ENCODE results near the gene NPW. TPM values are rescaled to one million over a fixed set of nuclear protein-coding genes. Genes with fewer than 3 reads are reported as not detected.
A peak's percentile ranks its signal among the peaks of the same experiment; 100 is the strongest.
"Not testable (repeated sequence)": the region's sequence is repeated elsewhere in the genome, so short reads cannot be mapped to it uniquely, and the experiment has no call there.

The NPW gene
- total and polyA plus RNA-seq, 7 experiments from 2014 or later = 0.53 to 1.7 TPM; not detected in 5

GRCh38 chr16:2031081-2031577 lies 11.5 kb downstream of the NPW start:
- DNase-seq (no peak), ATAC-seq (no peak)
- H3K36me3 Mint-ChIP-seq = no peaks in the 10 kb centered on the region
- peaks cover 0 to 11% (median 5%) of the 10 kb centered on the region in 7 donors for H3K4me1 Mint-ChIP-seq
- peaks cover 0 to 17% (median 0%) of the 10 kb centered on the region in 5 donors for H3K27me3 Mint-ChIP-seq
- Histone ChIP-seq H3K27me3 (ENCODE audit: control insufficient read depth in 2 of 2, insufficient read depth in 2 of 2, low read length in 2 of 2) (no peaks in the 10 kb centered on the region), H3K9me3 (ENCODE audit: control insufficient read depth in 2 of 3, low read length in 3 of 3) (no peaks in the 10 kb centered on the region), H3K27ac (ENCODE audit: low read depth, low read length) (no peak overlapping the region), H3K36me3 (ENCODE audit: control insufficient read depth in 2 of 3, insufficient read depth in 3 of 3, low read length in 3 of 3) (no peaks in the 10 kb centered on the region), H3K4me1 (ENCODE audit: control insufficient read depth in 2 of 2, insufficient read depth in 2 of 2, low read length in 2 of 2) (peaks cover 3 to 4% of the 10 kb centered on the region in 2 donors), H3K4me3 (ENCODE audit: low read length) (no peak overlapping the region)
- intact Hi-C loops (cut with micrococcal nuclease) = no loop called here
- H3K4me3 Mint-ChIP-seq = no peak overlapping the region
- POLR2A ChIA-PET = interaction anchor here (1.4 kb wide), 1 partner anchor 19 kb away, joined by 4 read pairs; no protein-coding TSS in a partner anchor
- no peaks in the 10 kb centered on the region for H3K9me3 Mint-ChIP-seq
- CTCF ChIA-PET = interaction anchor here (0.7 kb wide), 1 partner anchor 49 kb away, joined by 5 read pairs; no protein-coding TSS in a partner anchor
- no peak overlapping the region for H3K27ac Mint-ChIP-seq

GRCh38 chr16:2032285-2033056 lies 12.9 kb downstream of the NPW start:
- Mint-ChIP-seq H3K27me3 (peaks cover 0 to 14% (median 0%) of the 10 kb centered on the region in 5 donors), H3K4me3 (no peak overlapping the region), H3K4me1 (peaks cover 0 to 9% (median 3%) of the 10 kb centered on the region in 7 donors), H3K9me3 (no peaks in the 10 kb centered on the region), H3K27ac (no peak overlapping the region), H3K36me3 (no peaks in the 10 kb centered on the region)
- no peak for DNase-seq
- H3K4me1 ChIP-seq (ENCODE audit: control insufficient read depth in 2 of 2, insufficient read depth in 2 of 2, low read length in 2 of 2) = no peaks in the 10 kb centered on the region
- peak; percentile 27 for ATAC-seq
- H3K27ac ChIP-seq (ENCODE audit: low read depth, low read length) = no peak overlapping the region
- intact Hi-C loops (cut with micrococcal nuclease) = no loop called here
- ChIA-PET POLR2A (interaction anchor here (1.6 kb wide), 1 partner anchor 108 kb away, joined by 4 read pairs; no protein-coding TSS in a partner anchor), CTCF (no interaction called here)
- no peaks in the 10 kb centered on the region for H3K36me3 ChIP-seq (ENCODE audit: control insufficient read depth in 2 of 3, insufficient read depth in 3 of 3, low read length in 3 of 3)
- no peaks in the 10 kb centered on the region for H3K27me3 ChIP-seq (ENCODE audit: control insufficient read depth in 2 of 2, insufficient read depth in 2 of 2, low read length in 2 of 2)
- H3K9me3 ChIP-seq (ENCODE audit: control insufficient read depth in 2 of 3, low read length in 3 of 3) = no peaks in the 10 kb centered on the region
- H3K4me3 ChIP-seq (ENCODE audit: low read length) = no peak overlapping the region

GRCh38 chr16:2033057-2033908 lies 13.7 kb downstream of the NPW start:
- H3K4me3 Mint-ChIP-seq = peak overlapping the region in 1 of 10 donors; percentile 28
- intact Hi-C loops (cut with micrococcal nuclease) = no loop called here
- no peak for DNase-seq
- Histone ChIP-seq H3K9me3 (ENCODE audit: control insufficient read depth in 2 of 3, low read length in 3 of 3) (no peaks in the 10 kb centered on the region), H3K4me3 (ENCODE audit: low read length) (no peak overlapping the region), H3K27ac (ENCODE audit: low read depth, low read length) (no peak overlapping the region), H3K36me3 (ENCODE audit: control insufficient read depth in 2 of 3, insufficient read depth in 3 of 3, low read length in 3 of 3) (no peaks in the 10 kb centered on the region), H3K27me3 (ENCODE audit: control insufficient read depth in 2 of 2, insufficient read depth in 2 of 2, low read length in 2 of 2) (no peaks in the 10 kb centered on the region), H3K4me1 (ENCODE audit: control insufficient read depth in 2 of 2, insufficient read depth in 2 of 2, low read length in 2 of 2) (no peaks in the 10 kb centered on the region)
- peak; percentile 57 for ATAC-seq
- ChIA-PET CTCF (no interaction called here), POLR2A (interaction anchor here (1.6 kb wide), 1 partner anchor 107 kb away, joined by 4 read pairs; no protein-coding TSS in a partner anchor)
- H3K36me3 Mint-ChIP-seq = no peaks in the 10 kb centered on the region
- H3K9me3 Mint-ChIP-seq = peaks cover 0 to 1% (median 0%) of the 10 kb centered on the region in 11 donors
- H3K4me1 Mint-ChIP-seq = peaks cover 0 to 9% (median 0%) of the 10 kb centered on the region in 7 donors
- H3K27ac Mint-ChIP-seq = peak overlapping the region in 1 of 9 donors; percentile 57
- H3K27me3 Mint-ChIP-seq = peaks cover 0 to 6% (median 0%) of the 10 kb centered on the region in 5 donors

- ATAC-seq; CTCF ChIA-PET; H3K4me1 Mint-ChIP-seq; H3K27me3 Mint-ChIP-seq; H3K4me3 ChIP-seq (ENCODE audit: low read length); DNase-seq; H3K36me3 Mint-ChIP-seq; intact Hi-C loops (cut with micrococcal nuclease); POLR2A ChIA-PET; H3K36me3 ChIP-seq (ENCODE audit: control insufficient read depth in 2 of 3, insufficient read depth in 3 of 3, low read length in 3 of 3); H3K27me3 ChIP-seq (ENCODE audit: control insufficient read depth in 2 of 2, insufficient read depth in 2 of 2, low read length in 2 of 2); H3K4me1 ChIP-seq (ENCODE audit: control insufficient read depth in 2 of 2, insufficient read depth in 2 of 2, low read length in 2 of 2); H3K9me3 Mint-ChIP-seq; H3K9me3 ChIP-seq (ENCODE audit: control insufficient read depth in 2 of 3, low read length in 3 of 3); H3K27ac ChIP-seq (ENCODE audit: low read depth, low read length): not testable (repeated sequence)
- Mint-ChIP-seq H3K27ac (peak overlapping the region in 1 of 9 donors; percentile 57), H3K4me3 (peak overlapping the region in 1 of 10 donors; percentile 4)
Measured at GRCh38 chr16:2033909-2034695, 14.5 kb downstream of the NPW start.

- H3K27me3 Mint-ChIP-seq = no peaks in the 10 kb centered on the region
- H3K9me3 ChIP-seq (ENCODE audit: control insufficient read depth in 2 of 3, low read length in 3 of 3) = no peaks in the 10 kb centered on the region
- CTCF ChIA-PET = no interaction called here
- no peaks in the 10 kb centered on the region for H3K27me3 ChIP-seq (ENCODE audit: control insufficient read depth in 2 of 2, insufficient read depth in 2 of 2, low read length in 2 of 2)
- H3K36me3 Mint-ChIP-seq = no peaks in the 10 kb centered on the region
- peaks cover 0 to 4% (median 0%) of the 10 kb centered on the region in 7 donors for H3K4me1 Mint-ChIP-seq
- POLR2A ChIA-PET = no interaction called here
- ATAC-seq (no peak), DNase-seq (no peak)
- H3K27ac ChIP-seq (ENCODE audit: low read depth, low read length) = no peak overlapping the region
- no peaks in the 10 kb centered on the region for H3K4me1 ChIP-seq (ENCODE audit: control insufficient read depth in 2 of 2, insufficient read depth in 2 of 2, low read length in 2 of 2)
- intact Hi-C loops (cut with micrococcal nuclease) = no loop called here
- H3K36me3 ChIP-seq (ENCODE audit: control insufficient read depth in 2 of 3, insufficient read depth in 3 of 3, low read length in 3 of 3) = peaks cover 0 to 3% (median 0%) of the 10 kb centered on the region in 3 experiments
- H3K4me3 ChIP-seq (ENCODE audit: low read length) = no peak overlapping the region
- H3K9me3 Mint-ChIP-seq = peaks cover 0 to 1% (median 0%) of the 10 kb centered on the region in 11 donors
- no peak overlapping the region for H3K4me3 Mint-ChIP-seq
- no peak overlapping the region for H3K27ac Mint-ChIP-seq
Measured at GRCh38 chr16:2034696-2035430, 15.3 kb downstream of the NPW start.
